Measurements from ENCODE around the gene DTL. TPM values are rescaled to one million over a fixed set of nuclear protein-coding genes. Genes with fewer than 3 reads are reported as not detected.

DTL gene
- polyA plus RNA-seq, 1 of the 3 experiments (the other 2 are of a cell fraction): 9.3 TPM

DNA sequence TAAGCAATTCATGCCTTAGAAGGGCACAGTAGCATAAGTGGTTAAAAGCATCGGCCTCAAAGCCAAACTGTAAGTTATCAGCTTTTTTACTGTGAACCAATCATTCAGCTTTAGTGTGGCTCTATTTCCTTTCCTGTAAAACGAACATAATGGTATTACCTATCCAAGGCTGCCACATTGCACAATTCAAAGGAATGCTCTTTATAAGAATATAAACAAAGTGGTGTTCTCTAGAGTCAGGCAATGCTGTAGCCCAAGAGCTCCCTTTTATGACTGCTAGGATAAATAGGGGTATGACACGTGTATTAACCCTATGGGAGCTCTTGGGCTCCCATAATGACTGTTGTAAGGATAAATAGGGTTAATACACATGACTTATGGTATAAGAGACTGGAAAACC is 25.5 kb upstream of the DTL start:
- no peaks in the 10 kb centered on the region for H3K9me2 ChIP-seq
- ChIA-PET POLR2A (interaction anchor here (0.6 to 0.7 kb wide), 2 partner anchors 25 to 269 kb away, joined by 3 to 4 read pairs; partner anchors contain the start of genes DTL and INTS7), CTCF (interaction anchor here (0.8 to 2.2 kb wide), 6 partner anchors 25 to 448 kb away, joined by 3 to 23 read pairs (median 4); partner anchors contain the start of genes DTL and INTS7)
- H3K79me2 ChIP-seq (ENCODE audit: insufficient read depth): no peaks in the 10 kb centered on the region; the same call in 1 of the 2 replicates
- H3K9me3 ChIP-seq: no peaks in the 10 kb centered on the region
- H4K20me1 ChIP-seq (ENCODE audit: insufficient read depth): no peaks in the 10 kb centered on the region
- no peak for DNase-seq
- TF ChIP-seq, protein P1, sequence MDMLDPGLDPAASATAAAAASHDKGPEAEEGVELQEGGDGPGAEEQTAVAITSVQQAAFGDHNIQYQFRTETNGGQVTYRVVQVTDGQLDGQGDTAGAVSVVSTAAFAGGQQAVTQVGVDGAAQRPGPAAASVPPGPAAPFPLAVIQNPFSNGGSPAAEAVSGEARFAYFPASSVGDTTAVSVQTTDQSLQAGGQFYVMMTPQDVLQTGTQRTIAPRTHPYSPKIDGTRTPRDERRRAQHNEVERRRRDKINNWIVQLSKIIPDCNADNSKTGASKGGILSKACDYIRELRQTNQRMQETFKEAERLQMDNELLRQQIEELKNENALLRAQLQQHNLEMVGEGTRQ (IDR thresholded peaks at IDR 0.05; ENCODE audit: borderline replicate concordance, low read depth, low read length): no peak
- TF ChIP-seq SIN3A (IDR thresholded peaks at IDR 0.05; ENCODE audit: borderline replicate concordance, low read depth, low read length) (no peak), MXI1 (IDR thresholded peaks at IDR 0.05; ENCODE audit: low read depth, low read length) (no peak), GABPA (IDR thresholded peaks at IDR 0.05; ENCODE audit: low read depth) (no peak)
- no peak overlapping the region for H3K9ac ChIP-seq
- H3K4me2 ChIP-seq: no peak overlapping the region
- H3F3A ChIP-seq (replicated peaks; ENCODE audit: insufficient read depth): no peaks in the 10 kb centered on the region
- H2AFZ ChIP-seq (ENCODE audit: low read depth): no peak overlapping the region
- WGBS (ENCODE audit: low lambda C conversion rate): 93% methylated on average over 3 of the region's 3 CpGs
- H3K27ac ChIP-seq (ENCODE audit: low read depth in 2 of 2, low read length in 1 of 2): no peak overlapping the region
- no peaks in the 10 kb centered on the region for H3K27me3 ChIP-seq (ENCODE audit: insufficient read depth)
- H3K36me3 ChIP-seq (replicated peaks in 1 of 2; ENCODE audit: control insufficient read depth in 1 of 2, insufficient read depth in 2 of 2, low read length in 1 of 2): peaks cover 31 to 71% of the 10 kb centered on the region in 2 experiments
- no peak overlapping the region for H3K4me3 ChIP-seq (ENCODE audit: low read depth in 2 of 2, low read length in 1 of 2)
- no peaks in the 10 kb centered on the region; a peak in 1 of 4 replicates for H3K4me1 ChIP-seq (ENCODE audit: control insufficient read depth in 1 of 2, insufficient read depth in 2 of 2, low read depth in 1 of 2, low read length in 1 of 2)

DNA sequence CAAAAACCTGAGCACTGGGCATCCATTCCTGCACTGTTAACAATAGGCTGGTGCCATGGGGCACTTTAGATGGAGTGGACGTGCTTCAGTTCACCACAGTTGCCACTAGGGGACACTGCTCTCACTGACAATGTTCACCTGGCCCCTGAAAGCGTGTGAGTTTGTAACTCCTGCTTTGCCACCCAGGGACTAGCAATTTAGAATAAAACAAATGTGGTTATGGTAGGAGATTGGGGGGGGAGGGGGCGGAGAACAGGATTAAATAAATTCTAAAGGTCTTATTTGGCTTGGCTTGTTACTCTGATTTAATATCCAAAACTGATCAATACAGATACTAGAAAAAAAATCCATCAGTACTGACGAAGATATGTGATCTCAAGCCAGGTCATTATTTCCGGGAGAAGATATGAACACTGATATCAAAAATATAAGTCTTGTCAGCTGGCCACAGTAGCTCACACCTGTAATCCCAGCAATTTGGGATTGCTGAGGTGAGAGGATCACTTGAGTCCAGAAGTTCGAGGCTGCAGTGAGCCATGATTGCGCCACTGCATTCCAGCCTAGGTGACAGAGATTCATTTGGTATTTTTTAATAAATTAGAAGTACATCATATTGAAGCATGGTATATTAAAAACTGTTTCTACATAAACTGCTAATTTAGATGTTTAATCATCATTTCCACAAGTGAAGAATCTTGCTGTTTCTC is 23.4 kb upstream of the DTL start:
- ChIA-PET CTCF (interaction anchor here (0.6 to 3.5 kb wide), 9 partner anchors 10 to 444 kb away, joined by 3 to 46 read pairs (median 4); partner anchors contain the start of genes DTL, INTS7 and NEK2), POLR2A (no interaction called here)
- Histone ChIP-seq H3K27ac (ENCODE audit: low read depth in 2 of 2, low read length in 1 of 2) (no peak overlapping the region), H2AFZ (ENCODE audit: low read depth) (no peak overlapping the region), H3K79me2 (ENCODE audit: insufficient read depth) (no peaks in the 10 kb centered on the region; the same call in 1 of the 2 replicates), H3K9ac (no peak overlapping the region), H3K36me3 (replicated peaks in 1 of 2; ENCODE audit: control insufficient read depth in 1 of 2, insufficient read depth in 2 of 2, low read length in 1 of 2) (peaks cover 21 to 63% of the 10 kb centered on the region in 2 experiments), H3K27me3 (ENCODE audit: insufficient read depth) (no peaks in the 10 kb centered on the region), H3K4me3 (ENCODE audit: low read depth in 2 of 2, low read length in 1 of 2) (no peak overlapping the region; a peak in 1 of 4 replicates), H3K9me3 (no peaks in the 10 kb centered on the region), H3F3A (replicated peaks; ENCODE audit: insufficient read depth) (no peaks in the 10 kb centered on the region), H3K4me2 (no peak overlapping the region), H3K9me2 (no peaks in the 10 kb centered on the region), H4K20me1 (ENCODE audit: insufficient read depth) (no peaks in the 10 kb centered on the region), H3K4me1 (ENCODE audit: control insufficient read depth in 1 of 2, insufficient read depth in 2 of 2, low read depth in 1 of 2, low read length in 1 of 2) (no peaks in the 10 kb centered on the region)
- TF ChIP-seq, protein P2, sequence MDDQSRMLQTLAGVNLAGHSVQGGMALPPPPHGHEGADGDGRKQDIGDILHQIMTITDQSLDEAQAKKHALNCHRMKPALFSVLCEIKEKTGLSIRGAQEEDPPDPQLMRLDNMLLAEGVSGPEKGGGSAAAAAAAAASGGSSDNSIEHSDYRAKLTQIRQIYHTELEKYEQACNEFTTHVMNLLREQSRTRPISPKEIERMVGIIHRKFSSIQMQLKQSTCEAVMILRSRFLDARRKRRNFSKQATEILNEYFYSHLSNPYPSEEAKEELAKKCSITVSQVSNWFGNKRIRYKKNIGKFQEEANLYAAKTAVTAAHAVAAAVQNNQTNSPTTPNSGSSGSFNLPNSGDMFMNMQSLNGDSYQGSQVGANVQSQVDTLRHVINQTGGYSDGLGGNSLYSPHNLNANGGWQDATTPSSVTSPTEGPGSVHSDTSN (IDR thresholded peaks at IDR 0.05): no peak
- peak; percentile 17 for TF ChIP-seq CHD2 (IDR thresholded peaks at IDR 0.05; ENCODE audit: low read length, partially characterized antibody)
- peak; percentile 53 for TF ChIP-seq RCOR1 (IDR thresholded peaks at IDR 0.05; ENCODE audit: low read length)
- TF ChIP-seq, protein P3, sequence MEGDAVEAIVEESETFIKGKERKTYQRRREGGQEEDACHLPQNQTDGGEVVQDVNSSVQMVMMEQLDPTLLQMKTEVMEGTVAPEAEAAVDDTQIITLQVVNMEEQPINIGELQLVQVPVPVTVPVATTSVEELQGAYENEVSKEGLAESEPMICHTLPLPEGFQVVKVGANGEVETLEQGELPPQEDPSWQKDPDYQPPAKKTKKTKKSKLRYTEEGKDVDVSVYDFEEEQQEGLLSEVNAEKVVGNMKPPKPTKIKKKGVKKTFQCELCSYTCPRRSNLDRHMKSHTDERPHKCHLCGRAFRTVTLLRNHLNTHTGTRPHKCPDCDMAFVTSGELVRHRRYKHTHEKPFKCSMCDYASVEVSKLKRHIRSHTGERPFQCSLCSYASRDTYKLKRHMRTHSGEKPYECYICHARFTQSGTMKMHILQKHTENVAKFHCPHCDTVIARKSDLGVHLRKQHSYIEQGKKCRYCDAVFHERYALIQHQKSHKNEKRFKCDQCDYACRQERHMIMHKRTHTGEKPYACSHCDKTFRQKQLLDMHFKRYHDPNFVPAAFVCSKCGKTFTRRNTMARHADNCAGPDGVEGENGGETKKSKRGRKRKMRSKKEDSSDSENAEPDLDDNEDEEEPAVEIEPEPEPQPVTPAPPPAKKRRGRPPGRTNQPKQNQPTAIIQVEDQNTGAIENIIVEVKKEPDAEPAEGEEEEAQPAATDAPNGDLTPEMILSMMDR (IDR thresholded peaks at IDR 0.05): peak; percentile 98
- peak; percentile 89 for TF ChIP-seq SMC3 (IDR thresholded peaks at IDR 0.05; ENCODE audit: low read depth, low read length)
- peak; percentile 87 for TF ChIP-seq RAD21 (IDR thresholded peaks at IDR 0.05; ENCODE audit: low read length)
- TF ChIP-seq GATA2 (CRISPR knock-in tag; IDR thresholded peaks at IDR 0.05): no peak
- TF ChIP-seq NRF1 (IDR thresholded peaks at IDR 0.05; ENCODE audit: low read depth, low read length): no peak
- DNase-seq: peak; percentile 85
- WGBS (ENCODE audit: low lambda C conversion rate): 61% methylated on average over 7 of the region's 7 CpGs

Data from SK-N-SH (cell line).